Colonic mucosa (tissue), 4 donors: Measurements from ENCODE around the gene MARCKSL1. TPM values are rescaled to one million over a fixed set of nuclear protein-coding genes. Genes with fewer than 3 reads are reported as not detected.
"Not testable (repeated sequence)": the region's sequence is repeated elsewhere in the genome, so short reads cannot be mapped to it uniquely, and the experiment has no call there.

ENCODE experiments used
- DNase-seq: peaks from one replicate; pipeline ENCODE4 v3.0.0-alpha.2; 2020
- H3K27ac ChIP-seq: fragments of 200-600 bp; one replicate; pipeline ENCODE4 v1.8.0; 2021
- H3K27me3 ChIP-seq: fragments of 200-600 bp; one replicate; pipeline ENCODE4 v1.8.0; 2021
- H3K36me3 ChIP-seq: fragments of 200-600 bp; one replicate; pipeline ENCODE4 v1.8.0; 2021
- H3K4me1 ChIP-seq: fragments of 200-600 bp; one replicate; pipeline ENCODE4 v1.8.0; 2021; ENCODE audit warnings: mild to moderate bottlenecking
- H3K4me3 ChIP-seq: fragments of 200-600 bp; one replicate; pipeline ENCODE4 v1.8.0; 2021
- H3K9ac ChIP-seq, 2 donors: one replicate each; pipeline ENCODE4 v1.7.0; 2013; ENCODE audit warnings: control low read depth in 2 of 2, low read depth in 2 of 2, low read length in 2 of 2
- H3K9me3 ChIP-seq: fragments of 200-600 bp; one replicate; pipeline ENCODE4 v1.8.0; 2021
- intact Hi-C: fragments of 100-400 bp; cut with DNase I; formaldehyde crosslinking; loops from one replicate; pipeline ENCODE4 v1.14.1; 2022
- total RNA-seq, 2 donors: library from RNA; stranded (reverse); fragmentation: NEBNext Ultra II Directional in 1 of 2; extraction: Animal tissue kit (Norgen Biotek cat#: 25700) in 1 of 2; gene quantifications; one replicate each; pipeline ENCODE4 v1.2.1, GENCODE V29; 2021
- TF ChIP-seq, protein P1 (sequence below): fragments of 200-600 bp; IDR thresholded peaks from one replicate; pipeline ENCODE4 v1.8.0; 2022; ENCODE audit warnings: antibody characterized with exemption, mild to moderate bottlenecking
- donor health status: healthy.
- donor health status: DM: no; HTN: no; CAD: no.
- donor health status: DM: no; HTN: no; CAD: no.

MARCKSL1 gene
- total RNA-seq, 2 donors from 2014 or later, result 174 to 199 TPM

DNA sequence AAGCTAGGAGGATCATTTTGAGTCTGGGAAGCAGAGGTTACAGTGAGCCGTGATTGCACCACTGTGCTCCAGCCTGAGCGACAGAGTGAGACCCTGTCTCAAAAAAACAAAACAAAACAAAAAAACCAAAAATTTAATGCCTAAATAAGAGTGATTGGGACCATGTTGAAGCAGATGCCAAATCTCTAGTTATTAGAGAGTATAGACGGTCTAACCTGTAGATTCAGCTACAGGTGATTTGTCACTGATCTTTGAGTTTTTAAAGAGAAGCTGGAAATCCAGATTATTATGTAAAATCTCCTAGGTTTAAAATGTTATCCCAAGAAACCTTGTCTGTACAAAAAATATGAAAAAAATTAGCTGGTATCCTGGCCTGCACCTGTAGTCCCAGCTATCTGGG is 32.7 kb downstream of the MARCKSL1 start:
- no peak overlapping the region for H3K9ac ChIP-seq
- DNase-seq, result no peak
- no peak overlapping the region for H3K27ac ChIP-seq
- H3K36me3 ChIP-seq, result peaks cover 8% of the 10 kb centered on the region
- no peak overlapping the region for H3K4me3 ChIP-seq
- H3K9me3 ChIP-seq, result no peaks in the 10 kb centered on the region
- TF ChIP-seq, protein P1, sequence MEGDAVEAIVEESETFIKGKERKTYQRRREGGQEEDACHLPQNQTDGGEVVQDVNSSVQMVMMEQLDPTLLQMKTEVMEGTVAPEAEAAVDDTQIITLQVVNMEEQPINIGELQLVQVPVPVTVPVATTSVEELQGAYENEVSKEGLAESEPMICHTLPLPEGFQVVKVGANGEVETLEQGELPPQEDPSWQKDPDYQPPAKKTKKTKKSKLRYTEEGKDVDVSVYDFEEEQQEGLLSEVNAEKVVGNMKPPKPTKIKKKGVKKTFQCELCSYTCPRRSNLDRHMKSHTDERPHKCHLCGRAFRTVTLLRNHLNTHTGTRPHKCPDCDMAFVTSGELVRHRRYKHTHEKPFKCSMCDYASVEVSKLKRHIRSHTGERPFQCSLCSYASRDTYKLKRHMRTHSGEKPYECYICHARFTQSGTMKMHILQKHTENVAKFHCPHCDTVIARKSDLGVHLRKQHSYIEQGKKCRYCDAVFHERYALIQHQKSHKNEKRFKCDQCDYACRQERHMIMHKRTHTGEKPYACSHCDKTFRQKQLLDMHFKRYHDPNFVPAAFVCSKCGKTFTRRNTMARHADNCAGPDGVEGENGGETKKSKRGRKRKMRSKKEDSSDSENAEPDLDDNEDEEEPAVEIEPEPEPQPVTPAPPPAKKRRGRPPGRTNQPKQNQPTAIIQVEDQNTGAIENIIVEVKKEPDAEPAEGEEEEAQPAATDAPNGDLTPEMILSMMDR, result no peak
- intact Hi-C loops, result no loop called here
- H3K4me1 ChIP-seq, result no peaks in the 10 kb centered on the region
- H3K27me3 ChIP-seq, result no peaks in the 10 kb centered on the region

GRCh38 chr1:32299327-32299726 is 36.7 kb downstream of the MARCKSL1 start:
- no peaks in the 10 kb centered on the region for H3K27me3 ChIP-seq
- peaks cover 6% of the 10 kb centered on the region for H3K36me3 ChIP-seq
- no peaks in the 10 kb centered on the region for H3K9me3 ChIP-seq
- intact Hi-C loops, result no loop called here
- no peak overlapping the region for H3K4me3 ChIP-seq
- TF ChIP-seq, protein P1, result no peak
- H3K27ac ChIP-seq, result no peak overlapping the region
- DNase-seq, result no peak
- no peaks in the 10 kb centered on the region for H3K4me1 ChIP-seq
- H3K9ac ChIP-seq, result no peak overlapping the region

DNA sequence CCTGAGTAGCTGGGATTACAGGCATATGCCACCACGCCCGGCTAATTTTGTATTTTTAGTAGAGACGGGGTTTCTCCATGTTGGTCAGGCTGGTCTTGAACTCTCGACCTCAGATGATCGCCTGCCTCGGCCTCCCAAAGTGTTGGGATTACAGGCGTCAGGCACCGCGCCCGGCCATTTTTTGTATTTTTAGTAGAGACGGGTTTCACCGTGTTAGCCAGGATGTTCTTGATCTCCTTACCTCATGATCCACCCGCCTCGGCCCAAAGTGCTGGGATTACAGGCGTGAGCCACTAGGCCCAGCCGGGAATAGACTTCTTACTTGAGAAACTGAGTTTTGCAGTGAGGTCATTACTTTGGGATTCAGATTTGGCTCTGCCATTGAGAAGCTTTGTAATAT is 37.8 kb downstream of the MARCKSL1 start:
- H3K4me1 ChIP-seq, DNase-seq, H3K36me3 ChIP-seq, H3K27ac ChIP-seq, H3K9ac ChIP-seq, H3K9me3 ChIP-seq, H3K27me3 ChIP-seq, intact Hi-C loops, H3K4me3 ChIP-seq: not testable (repeated sequence)

DNA sequence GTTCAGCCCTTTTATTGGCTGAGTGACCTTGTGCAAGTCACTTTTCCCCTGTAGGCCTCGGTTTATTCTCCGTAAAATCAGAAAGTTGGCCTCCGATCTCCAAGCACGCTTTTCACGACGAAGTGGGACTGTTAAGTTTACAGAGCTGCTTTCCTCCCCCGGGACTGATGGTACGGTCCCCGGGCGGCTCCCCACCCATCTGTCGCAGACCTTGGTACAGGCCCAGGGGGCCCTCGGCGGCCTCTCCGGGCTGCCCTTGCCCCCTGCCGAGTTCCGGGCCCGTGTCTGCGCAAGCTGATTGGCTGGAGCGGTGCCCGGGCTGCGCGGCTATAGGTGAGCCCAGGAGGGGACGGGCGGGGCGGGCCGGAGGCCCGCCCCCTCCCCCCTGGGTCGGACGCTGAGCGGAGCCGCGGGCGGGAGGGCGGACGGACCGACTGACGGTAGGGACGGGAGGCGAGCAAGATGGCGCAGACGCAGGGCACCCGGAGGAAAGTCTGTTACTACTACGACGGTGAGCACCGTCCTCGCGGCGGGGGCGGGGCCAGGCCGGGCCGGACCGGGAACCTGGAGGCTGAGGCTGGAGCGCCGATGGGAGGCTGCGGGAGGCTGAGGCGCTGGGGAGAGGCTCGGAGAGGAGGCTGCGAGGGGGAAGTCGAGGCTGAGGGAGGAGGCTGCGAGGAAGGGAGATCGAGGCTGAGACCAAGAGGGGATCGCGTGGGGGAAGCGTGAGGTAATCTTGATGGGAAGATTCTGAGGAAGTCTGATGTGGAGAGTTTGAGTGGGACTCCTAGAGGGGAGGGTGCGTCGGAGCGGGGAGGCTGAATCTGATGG is 44.1 kb downstream of the MARCKSL1 start, which contains the start of gene HDAC1:
HDAC1 (plus strand) TSS at position 376 of the 831 bp plus-strand sequence; CDS start at position 463, 87 bp downstream.
- Histone ChIP-seq H3K4me3 (peak within 1 kb of the TSS; percentile 88), H3K9ac (peak within 1 kb of the TSS; percentile 78 to 96), H3K36me3 (no peaks in the 10 kb centered on the region), H3K9me3 (no peaks in the 10 kb centered on the region), H3K27me3 (no peaks in the 10 kb centered on the region), H3K27ac (peak within 1 kb of the TSS; percentile 82), H3K4me1 (peaks cover 5% of the 10 kb centered on the region)
- TF ChIP-seq, protein P1, result no peak
- intact Hi-C loops, result no loop called here
- DNase-seq, result peak; percentile 98

DNA sequence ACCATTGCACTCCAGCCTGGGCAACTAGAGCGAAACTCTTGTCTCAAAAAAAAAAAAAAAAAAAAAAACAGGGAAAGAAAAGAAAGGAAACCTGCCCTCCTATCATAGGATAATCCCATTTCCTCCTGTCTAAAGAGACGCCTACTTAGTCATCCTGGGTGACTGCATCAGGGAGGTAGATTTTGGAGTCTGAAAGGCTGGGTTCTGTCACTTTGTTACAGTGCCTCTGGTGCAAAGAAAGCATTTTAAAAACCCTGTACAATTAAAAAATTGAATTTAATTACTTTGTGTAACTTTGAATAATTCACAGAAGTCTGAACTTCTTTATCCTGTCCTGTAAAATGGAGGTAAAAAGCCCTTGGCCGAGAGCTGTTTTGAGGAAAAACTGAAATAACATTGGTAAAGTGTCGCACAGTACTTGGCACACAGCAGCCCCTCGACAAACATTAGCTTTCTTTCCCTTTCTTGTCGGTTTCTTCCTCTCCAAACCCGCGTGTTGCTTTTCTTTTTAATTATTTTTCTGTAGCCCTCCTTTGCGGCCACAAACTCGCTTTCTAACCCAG is 44.8 kb downstream of the MARCKSL1 start:
- Histone ChIP-seq H3K4me1 (peaks cover 5% of the 10 kb centered on the region), H3K36me3 (no peaks in the 10 kb centered on the region), H3K4me3 (peak overlapping the region; percentile 88), H3K9ac (peak overlapping the region; percentile 75 to 84), H3K27ac (peak overlapping the region; percentile 82), H3K9me3 (no peaks in the 10 kb centered on the region), H3K27me3 (no peaks in the 10 kb centered on the region)
- no peak for DNase-seq
- intact Hi-C loops, result no loop called here
- TF ChIP-seq, protein P1, result no peak

DNA sequence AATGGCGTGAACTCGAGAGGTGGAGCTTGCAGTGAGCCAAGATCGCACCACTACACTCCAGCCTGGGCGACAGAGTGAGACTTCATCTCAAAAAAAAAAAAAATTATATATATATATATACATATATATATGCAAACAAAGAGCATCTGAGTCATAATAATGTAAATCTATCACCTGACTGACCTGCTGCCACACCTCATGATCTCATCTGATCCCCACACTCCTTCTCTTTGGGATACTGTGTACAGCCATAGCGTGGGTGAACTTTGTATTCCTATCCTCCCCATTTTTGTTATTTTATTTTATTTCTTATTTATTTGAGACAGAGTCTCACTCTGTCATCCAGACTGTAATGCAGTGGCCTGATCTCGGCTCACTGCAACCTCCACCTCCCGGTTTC is 46.8 kb downstream of the MARCKSL1 start:
- Histone ChIP-seq H3K27ac (peak overlapping the region; percentile 44), H3K27me3 (no peaks in the 10 kb centered on the region), H3K4me1 (peaks cover 5% of the 10 kb centered on the region), H3K9me3 (no peaks in the 10 kb centered on the region), H3K4me3 (no peak overlapping the region), H3K36me3 (no peaks in the 10 kb centered on the region), H3K9ac (no peak overlapping the region)
- no peak for DNase-seq
- intact Hi-C loops, result no loop called here
- TF ChIP-seq, protein P1, result no peak
